HCT116 (cell line): Measurements from ENCODE around the gene PCARE. TPM values are rescaled to one million over a fixed set of nuclear protein-coding genes. Genes with fewer than 3 reads are reported as not detected.

ENCODE experiments used
- ATAC-seq: fragments of 200-7000 bp; cut with Tn5 transposase; 2 replicates; pipeline ENCODE4 v1.9.1; 2020; ENCODE audit warnings: mild to moderate bottlenecking, moderate library complexity
- BruUV-seq: library from RNA; stranded (reverse); fragments of 400-500 nt; replicated peaks from 2 replicates; lab custom pipeline; 2021; lab: Mats Ljungman, UMichigan
- CTCF ChIA-PET: fragments of 300-600 bp; sonication (Branson Sonifier 250); formaldehyde crosslinking; loops from one replicate; lab custom pipeline; 2021; ENCODE audit warnings: antibody characterized with exemption; lab: Charles Lee
- POLR2A ChIA-PET: fragments of 300-600, 350-600 bp; sonication (Branson Sonifier 250); formaldehyde crosslinking; loops from one replicate; lab custom pipeline; 2021; ENCODE audit warnings: antibody characterized with exemption; lab: Charles Lee
- RAD21 ChIA-PET, 2 experiments: fragments of 300-600 bp; sonication (Branson Sonifier 250); formaldehyde crosslinking; loops; one replicate each; lab custom pipeline; 2023; ENCODE audit warnings: low total read pairs in 2 of 2; ENCODE audit not compliant: uncharacterized antibody in 2 of 2, unreplicated experiment in 2 of 2, low non-redundant PET in 1 of 2; lab: Charles Lee
- DNase-seq: peaks from one replicate; pipeline ENCODE4 v3.0.0-alpha.2; 2010; ENCODE audit warnings: low read depth, low spot score
- H2AFZ ChIP-seq: fragments of 200-600 bp; shearing (Covaris generic), sonication (generic); 2 replicates; pipeline ENCODE4 v1.6.1; 2017; ENCODE audit warnings: low read depth, mixed run types, mixed read lengths, antibody characterized with exemption, low read length; ENCODE audit not compliant: poor library complexity, severe bottlenecking
- H3K27ac ChIP-seq: 2 replicates; pipeline ENCODE4 v1.5.1; 2012; ENCODE audit warnings: low read depth, low read length
- H3K27me3 ChIP-seq: fragments of 200-600 bp; sonication (generic); 2 replicates; pipeline ENCODE4 v1.6.1; 2016; ENCODE audit warnings: mixed run types, low read length, mixed read lengths; ENCODE audit not compliant: insufficient read depth
- H3K36me3 ChIP-seq, 2 experiments: fragments of 200-500 bp in 1 of 2; fragments of 200-600 bp in 1 of 2; sonication (Bioruptor generic) in 1 of 2; sonication (generic) in 1 of 2; 2 replicates each; pipeline versions ENCODE4 v1.5.1 to v1.6.1; 2014 to 2016; ENCODE audit warnings: low read length in 2 of 2, inconsistent platforms in 1 of 2, mixed read lengths in 1 of 2, mixed run types in 1 of 2; ENCODE audit not compliant: insufficient read depth in 2 of 2, control insufficient read depth in 1 of 2
- H3K4me1 ChIP-seq, 2 experiments: fragments of 200-600 bp in 1 of 2; sonication (generic) in 1 of 2; 2 replicates each; pipeline versions ENCODE4 v1.5.1 to v1.6.1; 2012 to 2017; ENCODE audit warnings: low read length in 2 of 2, inconsistent platforms in 1 of 2, mild to moderate bottlenecking in 1 of 2, mixed read lengths in 1 of 2, mixed run types in 1 of 2, moderate library complexity in 1 of 2; ENCODE audit not compliant: insufficient read depth in 2 of 2, control insufficient read depth in 1 of 2
- H3K4me2 ChIP-seq: fragments of 200-600 bp; sonication (generic); 2 replicates; pipeline ENCODE4 v1.6.1; 2017; ENCODE audit warnings: mixed run types, low read length, mixed read lengths
- H3K4me3 ChIP-seq, 2 experiments: fragments of 200-600 bp in 1 of 2; sonication (generic) in 1 of 2; replicated peaks in 1 of 2; 2 replicates each; pipeline ENCODE4 v1.5.1; 2011 to 2016; ENCODE audit warnings: low read length in 2 of 2, control low read depth in 1 of 2, low read depth in 1 of 2, mild to moderate bottlenecking in 1 of 2, mixed read lengths in 1 of 2, mixed run types in 1 of 2
- H3K79me2 ChIP-seq: fragments of 200-600 bp; sonication (generic); 2 replicates; pipeline ENCODE4 v1.6.1; 2017; ENCODE audit warnings: mild to moderate bottlenecking, mixed run types, low read length, moderate library complexity, mixed read lengths; ENCODE audit not compliant: insufficient read depth
- H3K9ac ChIP-seq: fragments of 200-600 bp; sonication (generic); 2 replicates; pipeline ENCODE4 v1.6.1; 2016; ENCODE audit warnings: low read length, mixed read lengths
- H3K9me2 ChIP-seq: fragments of 200-600 bp; sonication (generic), shearing (Covaris generic); 2 replicates; pipeline ENCODE4 v1.6.1; 2017; ENCODE audit warnings: mixed run types, mild to moderate bottlenecking, moderate library complexity; ENCODE audit not compliant: insufficient read depth
- H3K9me3 ChIP-seq, 2 experiments: fragments of 200-500 bp in 1 of 2; fragments of 200-600 bp in 1 of 2; sonication (Bioruptor generic) in 1 of 2; sonication (generic) in 1 of 2; 2 replicates each; pipeline ENCODE4 v1.6.1; 2014 to 2017; ENCODE audit warnings: low read length in 2 of 2, mixed read lengths in 2 of 2, inconsistent platforms in 1 of 2, low read depth in 1 of 2, mild to moderate bottlenecking in 1 of 2, mixed run types in 1 of 2, moderate library complexity in 1 of 2; ENCODE audit not compliant: control insufficient read depth in 1 of 2, insufficient read depth in 1 of 2
- H4K20me1 ChIP-seq: fragments of 200-600 bp; sonication (generic), shearing (Covaris generic); 2 replicates; pipeline ENCODE4 v1.6.1; 2017; ENCODE audit warnings: mixed run types, mild to moderate bottlenecking, moderate library complexity; ENCODE audit not compliant: insufficient read depth
- CEBPB ChIP-seq: IDR thresholded peaks from 2 replicates; pipeline ENCODE4 v1.6.1; 2012; ENCODE audit warnings: low read depth
- ELF1 ChIP-seq: IDR thresholded peaks from 2 replicates; pipeline ENCODE4 v1.6.1; 2012; ENCODE audit warnings: low read depth, borderline replicate concordance
- EZH2 ChIP-seq: fragments of 200-600 bp; sonication (generic); IDR thresholded peaks from 2 replicates; pipeline ENCODE4 v1.6.1; 2017; ENCODE audit warnings: antibody characterized with exemption, mixed run types
- EZH2phosphoT487 ChIP-seq: fragments of 200-600 bp; IDR thresholded peaks from 2 replicates; pipeline ENCODE4 v1.6.1; 2018; ENCODE audit warnings: antibody characterized with exemption, borderline replicate concordance
- FOSL1 ChIP-seq: IDR thresholded peaks from 2 replicates; pipeline ENCODE4 v1.6.1; 2012; ENCODE audit warnings: low read depth
- JUND ChIP-seq: IDR thresholded peaks from 2 replicates; pipeline ENCODE4 v1.6.1; 2012
- POLR2A ChIP-seq: IDR thresholded peaks from 2 replicates; pipeline ENCODE4 v1.7.0; 2011; ENCODE audit warnings: borderline replicate concordance; ENCODE audit not compliant: insufficient read depth, insufficient read length; ENCODE audit errors: extremely low read depth
- POLR2AphosphoS5 ChIP-seq: IDR thresholded peaks from 2 replicates; pipeline ENCODE4 v1.6.1; 2011; ENCODE audit warnings: mild to moderate bottlenecking, low read depth, low read length, moderate library complexity
- RAD21 ChIP-seq: IDR thresholded peaks from 2 replicates; pipeline ENCODE4 v1.6.1; 2012; ENCODE audit warnings: low read depth, mild to moderate bottlenecking
- SIN3A ChIP-seq: IDR thresholded peaks from 2 replicates; pipeline ENCODE4 v1.6.1; 2012; ENCODE audit warnings: low read depth
- TCF7L2 ChIP-seq: IDR thresholded peaks from 2 replicates; pipeline ENCODE4 v1.7.0; 2011; ENCODE audit warnings: borderline replicate concordance, inconsistent platforms; ENCODE audit not compliant: insufficient read depth, insufficient read length; ENCODE audit errors: extremely low read depth
- YY1 ChIP-seq: IDR thresholded peaks from 2 replicates; pipeline ENCODE4 v1.6.1; 2011; ENCODE audit warnings: low read length, low read depth, moderate library complexity, mild to moderate bottlenecking; ENCODE audit not compliant: insufficient replicate concordance; ENCODE audit errors: extremely low read depth
- ZFX ChIP-seq: fragments of 450-650 bp; IDR thresholded peaks from 2 replicates; pipeline ENCODE4 v1.6.1; 2017
- ZNF274 ChIP-seq: fragments of 200-500 bp; sonication (Bioruptor generic); IDR thresholded peaks from 2 replicates; pipeline ENCODE4 v1.6.1; 2014; ENCODE audit warnings: mild to moderate bottlenecking, low read depth, low read length, inconsistent platforms
- intact Hi-C: fragments of 100-400 bp; cut with micrococcal nuclease; formaldehyde crosslinking; loops from 2 replicates; pipeline ENCODE4 v1.10.0; 2022
- total RNA-seq: library from RNA; stranded (reverse); gene quantifications from one replicate; pipeline ENCODE4 v1.2.1, GENCODE V29; 2021; ENCODE audit not compliant: unreplicated experiment
- TF ChIP-seq, protein P1 (sequence below): IDR thresholded peaks from 2 replicates; pipeline ENCODE4 v1.6.1; 2012; ENCODE audit warnings: low read depth

The PCARE gene
- total RNA-seq, 1 experiment from 2014 or later: not detected

DNA sequence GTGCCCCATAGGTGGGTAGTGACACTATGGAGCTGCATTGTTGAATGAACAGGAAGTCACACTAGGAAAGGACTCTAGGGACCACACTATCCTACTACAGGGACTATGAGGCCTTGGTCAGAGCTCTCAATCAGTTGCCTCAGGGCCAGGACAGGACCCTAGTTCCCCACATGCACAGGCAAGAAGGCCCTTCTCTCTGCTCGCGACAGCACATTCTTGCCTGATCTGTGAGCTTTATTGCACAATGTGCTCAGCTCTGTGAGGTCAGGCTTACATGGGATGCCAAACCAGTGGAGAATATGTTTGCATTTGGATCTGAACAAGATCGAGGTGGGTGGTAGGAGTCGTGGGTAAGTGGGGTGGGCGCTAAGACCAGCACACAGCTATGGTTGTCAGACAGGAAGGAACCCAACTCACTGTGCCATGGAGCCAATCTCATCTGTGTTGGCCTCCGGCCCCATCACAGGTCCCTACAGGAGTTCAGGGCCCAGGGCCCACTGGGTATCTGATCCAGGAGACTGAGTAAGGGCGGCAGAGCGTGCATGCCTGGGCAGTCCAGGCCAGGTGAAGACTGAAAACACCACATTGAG, 8.0 kb downstream of the PCARE start:
- ATAC-seq (no peak), DNase-seq (no peak)
- intact Hi-C loops: no loop called here
- ChIA-PET RAD21 (no interaction called here), POLR2A (no interaction called here), CTCF (no interaction called here)
- Histone ChIP-seq H3K9me3 (no peaks in the 10 kb centered on the region), H3K27ac (no peak overlapping the region), H3K4me2 (no peak overlapping the region), H3K27me3 (no peaks in the 10 kb centered on the region), H3K4me1 (peaks cover 0 to 9% of the 10 kb centered on the region in 2 experiments; a peak in 2 of 4 replicates), H2AFZ (no peak overlapping the region), H3K36me3 (no peaks in the 10 kb centered on the region), H3K9me2 (no peaks in the 10 kb centered on the region), H4K20me1 (no peaks in the 10 kb centered on the region), H3K79me2 (no peaks in the 10 kb centered on the region), H3K9ac (no peak overlapping the region), H3K4me3 (no peak overlapping the region)
- no peak for TF ChIP-seq CEBPB
- TF ChIP-seq EZH2phosphoT487: no peak
- no peak for TF ChIP-seq RAD21
- no peak for TF ChIP-seq POLR2AphosphoS5
- no peak for TF ChIP-seq FOSL1
- TF ChIP-seq YY1: no peak
- TF ChIP-seq SIN3A: no peak
- no peak for TF ChIP-seq ZFX
- TF ChIP-seq JUND: no peak
- TF ChIP-seq, protein P1, sequence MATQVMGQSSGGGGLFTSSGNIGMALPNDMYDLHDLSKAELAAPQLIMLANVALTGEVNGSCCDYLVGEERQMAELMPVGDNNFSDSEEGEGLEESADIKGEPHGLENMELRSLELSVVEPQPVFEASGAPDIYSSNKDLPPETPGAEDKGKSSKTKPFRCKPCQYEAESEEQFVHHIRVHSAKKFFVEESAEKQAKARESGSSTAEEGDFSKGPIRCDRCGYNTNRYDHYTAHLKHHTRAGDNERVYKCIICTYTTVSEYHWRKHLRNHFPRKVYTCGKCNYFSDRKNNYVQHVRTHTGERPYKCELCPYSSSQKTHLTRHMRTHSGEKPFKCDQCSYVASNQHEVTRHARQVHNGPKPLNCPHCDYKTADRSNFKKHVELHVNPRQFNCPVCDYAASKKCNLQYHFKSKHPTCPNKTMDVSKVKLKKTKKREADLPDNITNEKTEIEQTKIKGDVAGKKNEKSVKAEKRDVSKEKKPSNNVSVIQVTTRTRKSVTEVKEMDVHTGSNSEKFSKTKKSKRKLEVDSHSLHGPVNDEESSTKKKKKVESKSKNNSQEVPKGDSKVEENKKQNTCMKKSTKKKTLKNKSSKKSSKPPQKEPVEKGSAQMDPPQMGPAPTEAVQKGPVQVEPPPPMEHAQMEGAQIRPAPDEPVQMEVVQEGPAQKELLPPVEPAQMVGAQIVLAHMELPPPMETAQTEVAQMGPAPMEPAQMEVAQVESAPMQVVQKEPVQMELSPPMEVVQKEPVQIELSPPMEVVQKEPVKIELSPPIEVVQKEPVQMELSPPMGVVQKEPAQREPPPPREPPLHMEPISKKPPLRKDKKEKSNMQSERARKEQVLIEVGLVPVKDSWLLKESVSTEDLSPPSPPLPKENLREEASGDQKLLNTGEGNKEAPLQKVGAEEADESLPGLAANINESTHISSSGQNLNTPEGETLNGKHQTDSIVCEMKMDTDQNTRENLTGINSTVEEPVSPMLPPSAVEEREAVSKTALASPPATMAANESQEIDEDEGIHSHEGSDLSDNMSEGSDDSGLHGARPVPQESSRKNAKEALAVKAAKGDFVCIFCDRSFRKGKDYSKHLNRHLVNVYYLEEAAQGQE: no peak
- TF ChIP-seq TCF7L2: no peak
- TF ChIP-seq EZH2: no peak
- TF ChIP-seq ZNF274: no peak
- no peak for TF ChIP-seq POLR2A
- no peak for TF ChIP-seq ELF1
- BruUV-seq: no TSS peak
